ENCODE measurements around the gene ALG9. TPM values are rescaled to one million over a fixed set of nuclear protein-coding genes. Genes with fewer than 3 reads are reported as not detected.

The ALG9 gene
- polyA plus RNA-seq, 1 donor from 2014 or later, result 92.1 TPM

GRCh38 chr11:111797145-111797581, 74.2 kb downstream of the ALG9 start:
- no peak overlapping the region for H3K4me2 ChIP-seq (ENCODE audit: low read length)
- H3K9ac ChIP-seq (ENCODE audit: low read length), result no peak overlapping the region
- H3K27ac ChIP-seq (ENCODE audit: low read length), result no peak overlapping the region
- H4K20me1 ChIP-seq (ENCODE audit: insufficient read depth), result no peaks in the 10 kb centered on the region
- H3K9me2 ChIP-seq (ENCODE audit: insufficient read depth, low read length), result no peaks in the 10 kb centered on the region
- no peaks in the 10 kb centered on the region for H3F3A ChIP-seq (ENCODE audit: insufficient read depth, low read length, poor library complexity, severe bottlenecking)
- H3K36me3 ChIP-seq (ENCODE audit: insufficient read depth, low read length), result peaks cover 9% of the 10 kb centered on the region
- no peaks in the 10 kb centered on the region for H3K9me3 ChIP-seq (ENCODE audit: low read length)
- no peaks in the 10 kb centered on the region for H3K27me3 ChIP-seq (ENCODE audit: insufficient read depth, low read depth, low read length)
- no peaks in the 10 kb centered on the region for H3K79me2 ChIP-seq (replicated peaks; ENCODE audit: insufficient read depth, low read length)
- TF ChIP-seq, protein P1, sequence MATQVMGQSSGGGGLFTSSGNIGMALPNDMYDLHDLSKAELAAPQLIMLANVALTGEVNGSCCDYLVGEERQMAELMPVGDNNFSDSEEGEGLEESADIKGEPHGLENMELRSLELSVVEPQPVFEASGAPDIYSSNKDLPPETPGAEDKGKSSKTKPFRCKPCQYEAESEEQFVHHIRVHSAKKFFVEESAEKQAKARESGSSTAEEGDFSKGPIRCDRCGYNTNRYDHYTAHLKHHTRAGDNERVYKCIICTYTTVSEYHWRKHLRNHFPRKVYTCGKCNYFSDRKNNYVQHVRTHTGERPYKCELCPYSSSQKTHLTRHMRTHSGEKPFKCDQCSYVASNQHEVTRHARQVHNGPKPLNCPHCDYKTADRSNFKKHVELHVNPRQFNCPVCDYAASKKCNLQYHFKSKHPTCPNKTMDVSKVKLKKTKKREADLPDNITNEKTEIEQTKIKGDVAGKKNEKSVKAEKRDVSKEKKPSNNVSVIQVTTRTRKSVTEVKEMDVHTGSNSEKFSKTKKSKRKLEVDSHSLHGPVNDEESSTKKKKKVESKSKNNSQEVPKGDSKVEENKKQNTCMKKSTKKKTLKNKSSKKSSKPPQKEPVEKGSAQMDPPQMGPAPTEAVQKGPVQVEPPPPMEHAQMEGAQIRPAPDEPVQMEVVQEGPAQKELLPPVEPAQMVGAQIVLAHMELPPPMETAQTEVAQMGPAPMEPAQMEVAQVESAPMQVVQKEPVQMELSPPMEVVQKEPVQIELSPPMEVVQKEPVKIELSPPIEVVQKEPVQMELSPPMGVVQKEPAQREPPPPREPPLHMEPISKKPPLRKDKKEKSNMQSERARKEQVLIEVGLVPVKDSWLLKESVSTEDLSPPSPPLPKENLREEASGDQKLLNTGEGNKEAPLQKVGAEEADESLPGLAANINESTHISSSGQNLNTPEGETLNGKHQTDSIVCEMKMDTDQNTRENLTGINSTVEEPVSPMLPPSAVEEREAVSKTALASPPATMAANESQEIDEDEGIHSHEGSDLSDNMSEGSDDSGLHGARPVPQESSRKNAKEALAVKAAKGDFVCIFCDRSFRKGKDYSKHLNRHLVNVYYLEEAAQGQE (IDR thresholded peaks at IDR 0.05; ENCODE audit: borderline replicate concordance), result no peak
- no peak for TF ChIP-seq MXI1 (conservative IDR thresholded peaks at IDR 0.05; ENCODE audit: poor library complexity, severe bottlenecking)
- TF ChIP-seq EZH2 (IDR thresholded peaks at IDR 0.05; ENCODE audit: borderline replicate concordance, insufficient read depth, low read length, poor library complexity, severe bottlenecking), result no peak
- no peak overlapping the region for H3K4me3 ChIP-seq (ENCODE audit: low read length)
- H2AFZ ChIP-seq (ENCODE audit: low read depth, low read length), result no peak overlapping the region

DNA sequence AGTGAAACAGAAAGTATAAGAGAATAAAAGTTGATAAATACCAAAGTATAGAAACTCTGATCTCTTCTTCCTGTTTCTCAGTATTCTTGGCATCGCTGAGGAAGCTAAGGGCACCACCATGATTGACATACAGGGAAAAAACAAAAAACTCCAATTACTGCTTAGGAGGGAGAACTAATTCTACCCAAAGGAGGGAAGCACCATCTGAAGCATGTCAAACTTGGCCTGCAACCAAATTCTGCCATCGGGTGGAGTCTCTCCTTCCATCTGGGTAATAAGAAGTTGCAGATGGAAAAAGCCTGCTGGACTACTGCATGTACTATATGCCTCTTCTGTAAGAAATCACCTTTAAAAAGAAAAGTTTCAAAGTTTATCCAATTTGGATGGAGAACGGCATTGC, 74.7 kb downstream of the ALG9 start:
- Histone ChIP-seq H3K4me3 (ENCODE audit: low read length) (no peak overlapping the region), H3F3A (ENCODE audit: insufficient read depth, low read length, poor library complexity, severe bottlenecking) (no peaks in the 10 kb centered on the region), H3K9me2 (ENCODE audit: insufficient read depth, low read length) (no peaks in the 10 kb centered on the region), H3K9me3 (ENCODE audit: low read length) (no peaks in the 10 kb centered on the region), H3K4me2 (ENCODE audit: low read length) (no peak overlapping the region), H3K9ac (ENCODE audit: low read length) (no peak overlapping the region), H2AFZ (ENCODE audit: low read depth, low read length) (no peak overlapping the region), H3K36me3 (ENCODE audit: insufficient read depth, low read length) (peaks cover 9% of the 10 kb centered on the region), H3K27ac (ENCODE audit: low read length) (no peak overlapping the region), H4K20me1 (ENCODE audit: insufficient read depth) (no peaks in the 10 kb centered on the region), H3K27me3 (ENCODE audit: insufficient read depth, low read depth, low read length) (no peaks in the 10 kb centered on the region), H3K79me2 (replicated peaks; ENCODE audit: insufficient read depth, low read length) (no peaks in the 10 kb centered on the region)
- no peak for TF ChIP-seq EP300 (conservative IDR thresholded peaks at IDR 0.05; ENCODE audit: poor library complexity, severe bottlenecking)
- TF ChIP-seq SMC3 (conservative IDR thresholded peaks at IDR 0.05; ENCODE audit: poor library complexity), result no peak
- TF ChIP-seq TAF1 (IDR thresholded peaks at IDR 0.05; ENCODE audit: low read depth), result no peak
- TF ChIP-seq, protein P1 (IDR thresholded peaks at IDR 0.05; ENCODE audit: borderline replicate concordance), result no peak

Measured in neural cell (in vitro differentiated cells).